ENCODE data around the gene ALDH1A2.
"Not testable (repeated sequence)": the region's sequence is repeated elsewhere in the genome, so short reads cannot be mapped to it uniquely, and the experiment has no call there.

Gene ALDH1A2

GRCh38 chr15:58065445-58066041 is at the start of gene ALDH1A2:
Gene ALDH1A2, minus strand, starts transcription at chr15:58065711. Its CDS starts 61 bp downstream, at chr15:58065650.
- DNase-seq: no peak

- DNase-seq: no peak
Measured at GRCh38 chr15:58114812-58115211, 49.3 kb upstream of the ALDH1A2 start.

- no peak for DNase-seq
Measured at GRCh38 chr15:58114388-58114787, 48.9 kb upstream of the ALDH1A2 start.

- DNase-seq: not testable (repeated sequence)
Measured at GRCh38 chr15:58113358-58113757, 47.8 kb upstream of the ALDH1A2 start.

GRCh38 chr15:58111718-58112104 is 46.2 kb upstream of the ALDH1A2 start:
- DNase-seq: no peak

GRCh38 chr15:58110999-58111717 is 45.6 kb upstream of the ALDH1A2 start:
- DNase-seq: no peak

- DNase-seq: no peak
Measured at GRCh38 chr15:58109419-58109818, 43.9 kb upstream of the ALDH1A2 start.

- no peak for DNase-seq
Measured at GRCh38 chr15:58108117-58108516, 42.6 kb upstream of the ALDH1A2 start.

GRCh38 chr15:58103482-58103881 is 38.0 kb upstream of the ALDH1A2 start:
- DNase-seq: no peak

GRCh38 chr15:58096529-58097084 is 31.1 kb upstream of the ALDH1A2 start:
- no peak for DNase-seq

GRCh38 chr15:58095415-58095814 is 29.9 kb upstream of the ALDH1A2 start:
- no peak for DNase-seq

GRCh38 chr15:58087871-58088270 is 22.4 kb upstream of the ALDH1A2 start:
- no peak for DNase-seq

GRCh38 chr15:58086491-58086890 is 21.0 kb upstream of the ALDH1A2 start:
- DNase-seq: no peak

- DNase-seq: no peak
Measured at GRCh38 chr15:58083526-58083925, 18.0 kb upstream of the ALDH1A2 start.

- DNase-seq: no peak
Measured at GRCh38 chr15:58081891-58082290, 16.4 kb upstream of the ALDH1A2 start.

GRCh38 chr15:58081456-58081855 is 15.9 kb upstream of the ALDH1A2 start:
- DNase-seq: no peak

GRCh38 chr15:58080959-58081358 is 15.4 kb upstream of the ALDH1A2 start:
- not testable (repeated sequence) for DNase-seq

- DNase-seq: no peak
Measured at GRCh38 chr15:58080398-58080797, 14.9 kb upstream of the ALDH1A2 start.

- no peak for DNase-seq
Measured at GRCh38 chr15:58078591-58078990, 13.1 kb upstream of the ALDH1A2 start.

GRCh38 chr15:58077427-58077826 is 11.9 kb upstream of the ALDH1A2 start:
- peak; percentile 1 for DNase-seq

- DNase-seq: peak; percentile 39
Measured at GRCh38 chr15:58074452-58074851, 8.9 kb upstream of the ALDH1A2 start.

GRCh38 chr15:58070801-58071418 is 5.4 kb upstream of the ALDH1A2 start:
- peak; percentile 16 for DNase-seq

GRCh38 chr15:58069008-58069407 is 3.5 kb upstream of the ALDH1A2 start:
- DNase-seq: no peak

Data from NCI-H1694 treated with DMSO at 0.1 percent for 48 hours (cell line).